Measurements from ENCODE around the gene PRPF40A. TPM values are rescaled to one million over a fixed set of nuclear protein-coding genes. Genes with fewer than 3 reads are reported as not detected.
"Not testable (repeated sequence)": the region's sequence is repeated elsewhere in the genome, so short reads cannot be mapped to it uniquely, and the experiment has no call there.

The PRPF40A gene
- total RNA-seq, 2 donors from 2014 or later, result 62.0 to 133 TPM

- DNase-seq (ENCODE audit: low spot score) (no peak), ATAC-seq (ENCODE audit: insufficient number of reproducible peaks, low FRiP score, low read depth) (no peak)
- H3K9me3 ChIP-seq, result no peaks in the 10 kb centered on the region
- TF ChIP-seq CTCF (IDR thresholded peaks at IDR 0.05), result peak; percentile 65
- no peak overlapping the region for H3K4me3 ChIP-seq
- H3K27ac ChIP-seq, result no peak overlapping the region
- no peaks in the 10 kb centered on the region for H3K27me3 ChIP-seq (replicated peaks; ENCODE audit: insufficient read depth)
- H3K4me1 ChIP-seq (ENCODE audit: control insufficient read depth in 1 of 2, low read depth in 2 of 2), result no peaks in the 10 kb centered on the region
- H3K36me3 ChIP-seq, result peaks cover 4% of the 10 kb centered on the region
Observed at GRCh38 chr2:152740743-152741328, 23.6 kb upstream of the PRPF40A start.

- H3K36me3 ChIP-seq; H3K27me3 ChIP-seq (replicated peaks; ENCODE audit: insufficient read depth); H3K4me3 ChIP-seq; H3K4me1 ChIP-seq (ENCODE audit: control insufficient read depth in 1 of 2, low read depth in 2 of 2); DNase-seq (ENCODE audit: low spot score); ATAC-seq (ENCODE audit: insufficient number of reproducible peaks, low FRiP score, low read depth); H3K27ac ChIP-seq; H3K9me3 ChIP-seq: not testable (repeated sequence)
Observed at GRCh38 chr2:152739705-152740104, 22.4 kb upstream of the PRPF40A start.

GRCh38 chr2:152738438-152738837 is 21.2 kb upstream of the PRPF40A start:
- Histone ChIP-seq H3K4me1 (ENCODE audit: control insufficient read depth in 1 of 2, low read depth in 2 of 2) (no peaks in the 10 kb centered on the region), H3K9me3 (no peaks in the 10 kb centered on the region), H3K4me3 (no peak overlapping the region), H3K27me3 (replicated peaks; ENCODE audit: insufficient read depth) (no peaks in the 10 kb centered on the region), H3K36me3 (peaks cover 4% of the 10 kb centered on the region), H3K27ac (no peak overlapping the region)
- no peak for TF ChIP-seq CTCF (IDR thresholded peaks at IDR 0.05)
- ATAC-seq (ENCODE audit: insufficient number of reproducible peaks, low FRiP score, low read depth) (no peak), DNase-seq (ENCODE audit: low spot score) (no peak)

GRCh38 chr2:152737509-152737908 is 20.2 kb upstream of the PRPF40A start:
- H3K27ac ChIP-seq; H3K9me3 ChIP-seq; H3K36me3 ChIP-seq; DNase-seq (ENCODE audit: low spot score); H3K27me3 ChIP-seq (replicated peaks; ENCODE audit: insufficient read depth); H3K4me1 ChIP-seq (ENCODE audit: control insufficient read depth in 1 of 2, low read depth in 2 of 2); ATAC-seq (ENCODE audit: insufficient number of reproducible peaks, low FRiP score, low read depth); H3K4me3 ChIP-seq: not testable (repeated sequence)

- no peak for TF ChIP-seq CTCF (IDR thresholded peaks at IDR 0.05)
Observed at GRCh38 chr2:152730591-152731333, 13.5 kb upstream of the PRPF40A start.

GRCh38 chr2:152729844-152730243 is 12.6 kb upstream of the PRPF40A start:
- Histone ChIP-seq H3K9me3 (no peaks in the 10 kb centered on the region), H3K36me3 (no peaks in the 10 kb centered on the region), H3K4me3 (no peak overlapping the region), H3K4me1 (ENCODE audit: control insufficient read depth in 1 of 2, low read depth in 2 of 2) (peaks cover 0 to 5% of the 10 kb centered on the region in 2 donors), H3K27ac (no peak overlapping the region), H3K27me3 (replicated peaks; ENCODE audit: insufficient read depth) (no peaks in the 10 kb centered on the region)
- no peak for DNase-seq (ENCODE audit: low spot score)
- ATAC-seq (ENCODE audit: insufficient number of reproducible peaks, low FRiP score, low read depth), result no peak
- TF ChIP-seq CTCF (IDR thresholded peaks at IDR 0.05), result no peak

More at GRCh38 chr2:152730591-152731333, 13.5 kb upstream of the PRPF40A start:
- Histone ChIP-seq H3K27me3 (replicated peaks; ENCODE audit: insufficient read depth) (no peaks in the 10 kb centered on the region), H3K4me3 (no peak overlapping the region), H3K9me3 (no peaks in the 10 kb centered on the region), H3K36me3 (no peaks in the 10 kb centered on the region), H3K4me1 (ENCODE audit: control insufficient read depth in 1 of 2, low read depth in 2 of 2) (peaks cover 0 to 5% of the 10 kb centered on the region in 2 donors), H3K27ac (no peak overlapping the region)
- ATAC-seq (ENCODE audit: insufficient number of reproducible peaks, low FRiP score, low read depth) (no peak), DNase-seq (ENCODE audit: low spot score) (no peak)

Data from thoracic aorta (tissue), 2 donors.